ENCODE data around the gene CLDN10. TPM values are rescaled to one million over a fixed set of nuclear protein-coding genes. Genes with fewer than 3 reads are reported as not detected.
"Not testable (repeated sequence)": the region's sequence is repeated elsewhere in the genome, so short reads cannot be mapped to it uniquely, and the experiment has no call there.

CLDN10 gene
- polyA plus RNA-seq, 1 donor from 2014 or later = not detected

DNA sequence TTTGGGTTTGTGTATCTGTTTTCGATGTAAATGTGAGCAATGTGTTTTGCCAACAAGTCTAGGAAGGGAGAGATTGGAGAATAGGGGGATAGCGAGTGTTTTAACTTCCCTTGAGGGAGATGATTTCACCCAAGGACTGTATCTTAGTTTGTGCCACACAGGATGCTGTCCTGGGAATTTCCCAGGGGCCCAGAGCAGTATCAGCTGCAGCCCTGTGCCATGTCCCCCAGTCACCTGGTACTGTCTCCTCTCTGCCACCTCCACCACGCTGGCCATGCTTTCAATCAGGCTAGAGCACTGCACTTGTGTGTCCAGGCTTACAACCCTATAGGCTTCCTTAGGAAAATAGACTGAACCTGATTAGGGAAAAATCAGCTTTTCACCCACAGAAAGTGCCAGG, 40.1 kb upstream of the CLDN10 start:
- H2AFZ ChIP-seq (ENCODE audit: low read depth, low read length) = no peak overlapping the region

DNA sequence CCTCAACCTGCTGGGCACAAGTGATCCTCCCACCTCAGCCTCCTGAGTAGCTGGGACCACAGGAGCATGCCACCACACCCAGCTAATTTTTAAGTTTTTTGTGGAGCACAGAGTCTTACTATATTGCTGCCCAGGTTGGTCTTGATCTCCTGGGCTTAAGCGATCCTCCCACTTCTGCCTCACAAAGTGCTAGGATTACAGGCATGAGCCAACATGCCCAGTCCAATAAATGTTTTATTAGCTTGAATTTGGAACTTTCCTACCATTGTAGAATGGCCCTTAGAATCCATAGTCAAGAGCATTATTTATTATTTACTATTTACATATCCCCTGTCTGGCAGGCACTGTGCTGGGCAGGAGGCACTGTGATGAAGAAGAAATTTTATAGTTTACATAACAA, 39.6 kb upstream of the CLDN10 start:
- Histone ChIP-seq H3K9ac (ENCODE audit: low read length) (no peak overlapping the region), H2AFZ (ENCODE audit: low read depth, low read length) (no peak overlapping the region), H4K20me1 (ENCODE audit: insufficient read depth) (no peaks in the 10 kb centered on the region), H3K79me2 (replicated peaks; ENCODE audit: insufficient read depth, low read length) (no peaks in the 10 kb centered on the region), H3K4me3 (ENCODE audit: low read length) (no peak overlapping the region), H3K36me3 (ENCODE audit: insufficient read depth, low read length) (no peaks in the 10 kb centered on the region), H3F3A (ENCODE audit: insufficient read depth, low read length, poor library complexity, severe bottlenecking) (no peaks in the 10 kb centered on the region), H3K9me3 (ENCODE audit: low read length) (no peaks in the 10 kb centered on the region), H3K4me2 (ENCODE audit: low read length) (no peak overlapping the region), H3K27ac (ENCODE audit: low read length) (no peak overlapping the region), H3K27me3 (ENCODE audit: insufficient read depth, low read depth, low read length) (no peaks in the 10 kb centered on the region), H3K9me2 (ENCODE audit: insufficient read depth, low read length) (no peaks in the 10 kb centered on the region)
- TF ChIP-seq SMC3 (conservative IDR thresholded peaks at IDR 0.05; ENCODE audit: poor library complexity) = no peak
- no peak for TF ChIP-seq RAD21 (conservative IDR thresholded peaks at IDR 0.05)
- no peak for TF ChIP-seq TAF1 (IDR thresholded peaks at IDR 0.05; ENCODE audit: low read depth)
- TF ChIP-seq EZH2 (IDR thresholded peaks at IDR 0.05; ENCODE audit: borderline replicate concordance, insufficient read depth, low read length, poor library complexity, severe bottlenecking) = no peak
- TF ChIP-seq, protein P1, sequence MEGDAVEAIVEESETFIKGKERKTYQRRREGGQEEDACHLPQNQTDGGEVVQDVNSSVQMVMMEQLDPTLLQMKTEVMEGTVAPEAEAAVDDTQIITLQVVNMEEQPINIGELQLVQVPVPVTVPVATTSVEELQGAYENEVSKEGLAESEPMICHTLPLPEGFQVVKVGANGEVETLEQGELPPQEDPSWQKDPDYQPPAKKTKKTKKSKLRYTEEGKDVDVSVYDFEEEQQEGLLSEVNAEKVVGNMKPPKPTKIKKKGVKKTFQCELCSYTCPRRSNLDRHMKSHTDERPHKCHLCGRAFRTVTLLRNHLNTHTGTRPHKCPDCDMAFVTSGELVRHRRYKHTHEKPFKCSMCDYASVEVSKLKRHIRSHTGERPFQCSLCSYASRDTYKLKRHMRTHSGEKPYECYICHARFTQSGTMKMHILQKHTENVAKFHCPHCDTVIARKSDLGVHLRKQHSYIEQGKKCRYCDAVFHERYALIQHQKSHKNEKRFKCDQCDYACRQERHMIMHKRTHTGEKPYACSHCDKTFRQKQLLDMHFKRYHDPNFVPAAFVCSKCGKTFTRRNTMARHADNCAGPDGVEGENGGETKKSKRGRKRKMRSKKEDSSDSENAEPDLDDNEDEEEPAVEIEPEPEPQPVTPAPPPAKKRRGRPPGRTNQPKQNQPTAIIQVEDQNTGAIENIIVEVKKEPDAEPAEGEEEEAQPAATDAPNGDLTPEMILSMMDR (IDR thresholded peaks at IDR 0.05; ENCODE audit: poor library complexity, severe bottlenecking) = no peak
- TF ChIP-seq MXI1 (conservative IDR thresholded peaks at IDR 0.05; ENCODE audit: poor library complexity, severe bottlenecking) = no peak
- TF ChIP-seq POLR2AphosphoS5 (IDR thresholded peaks at IDR 0.05) = no peak
- TF ChIP-seq, protein P2, sequence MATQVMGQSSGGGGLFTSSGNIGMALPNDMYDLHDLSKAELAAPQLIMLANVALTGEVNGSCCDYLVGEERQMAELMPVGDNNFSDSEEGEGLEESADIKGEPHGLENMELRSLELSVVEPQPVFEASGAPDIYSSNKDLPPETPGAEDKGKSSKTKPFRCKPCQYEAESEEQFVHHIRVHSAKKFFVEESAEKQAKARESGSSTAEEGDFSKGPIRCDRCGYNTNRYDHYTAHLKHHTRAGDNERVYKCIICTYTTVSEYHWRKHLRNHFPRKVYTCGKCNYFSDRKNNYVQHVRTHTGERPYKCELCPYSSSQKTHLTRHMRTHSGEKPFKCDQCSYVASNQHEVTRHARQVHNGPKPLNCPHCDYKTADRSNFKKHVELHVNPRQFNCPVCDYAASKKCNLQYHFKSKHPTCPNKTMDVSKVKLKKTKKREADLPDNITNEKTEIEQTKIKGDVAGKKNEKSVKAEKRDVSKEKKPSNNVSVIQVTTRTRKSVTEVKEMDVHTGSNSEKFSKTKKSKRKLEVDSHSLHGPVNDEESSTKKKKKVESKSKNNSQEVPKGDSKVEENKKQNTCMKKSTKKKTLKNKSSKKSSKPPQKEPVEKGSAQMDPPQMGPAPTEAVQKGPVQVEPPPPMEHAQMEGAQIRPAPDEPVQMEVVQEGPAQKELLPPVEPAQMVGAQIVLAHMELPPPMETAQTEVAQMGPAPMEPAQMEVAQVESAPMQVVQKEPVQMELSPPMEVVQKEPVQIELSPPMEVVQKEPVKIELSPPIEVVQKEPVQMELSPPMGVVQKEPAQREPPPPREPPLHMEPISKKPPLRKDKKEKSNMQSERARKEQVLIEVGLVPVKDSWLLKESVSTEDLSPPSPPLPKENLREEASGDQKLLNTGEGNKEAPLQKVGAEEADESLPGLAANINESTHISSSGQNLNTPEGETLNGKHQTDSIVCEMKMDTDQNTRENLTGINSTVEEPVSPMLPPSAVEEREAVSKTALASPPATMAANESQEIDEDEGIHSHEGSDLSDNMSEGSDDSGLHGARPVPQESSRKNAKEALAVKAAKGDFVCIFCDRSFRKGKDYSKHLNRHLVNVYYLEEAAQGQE (IDR thresholded peaks at IDR 0.05; ENCODE audit: borderline replicate concordance) = no peak
- no peak for TF ChIP-seq EP300 (conservative IDR thresholded peaks at IDR 0.05; ENCODE audit: poor library complexity, severe bottlenecking)

More for the DNA sequence above, 40.1 kb upstream of the CLDN10 start:
- H3K9me3 ChIP-seq (ENCODE audit: low read length) = no peaks in the 10 kb centered on the region
- TF ChIP-seq POLR2AphosphoS5 (IDR thresholded peaks at IDR 0.05) (no peak), EZH2 (IDR thresholded peaks at IDR 0.05; ENCODE audit: borderline replicate concordance, insufficient read depth, low read length, poor library complexity, severe bottlenecking) (no peak), EP300 (conservative IDR thresholded peaks at IDR 0.05; ENCODE audit: poor library complexity, severe bottlenecking) (no peak), TAF1 (IDR thresholded peaks at IDR 0.05; ENCODE audit: low read depth) (no peak), SMC3 (conservative IDR thresholded peaks at IDR 0.05; ENCODE audit: poor library complexity) (no peak), RAD21 (conservative IDR thresholded peaks at IDR 0.05) (no peak), MXI1 (conservative IDR thresholded peaks at IDR 0.05; ENCODE audit: poor library complexity, severe bottlenecking) (no peak)
- TF ChIP-seq, protein P2 (IDR thresholded peaks at IDR 0.05; ENCODE audit: borderline replicate concordance) = no peak
- TF ChIP-seq, protein P1 (IDR thresholded peaks at IDR 0.05; ENCODE audit: poor library complexity, severe bottlenecking) = no peak
- no peak overlapping the region for H3K27ac ChIP-seq (ENCODE audit: low read length)
- no peaks in the 10 kb centered on the region for H3K27me3 ChIP-seq (ENCODE audit: insufficient read depth, low read depth, low read length)
- H4K20me1 ChIP-seq (ENCODE audit: insufficient read depth) = no peaks in the 10 kb centered on the region
- no peaks in the 10 kb centered on the region for H3K79me2 ChIP-seq (replicated peaks; ENCODE audit: insufficient read depth, low read length)
- H3K36me3 ChIP-seq (ENCODE audit: insufficient read depth, low read length) = no peaks in the 10 kb centered on the region
- no peaks in the 10 kb centered on the region for H3F3A ChIP-seq (ENCODE audit: insufficient read depth, low read length, poor library complexity, severe bottlenecking)
- no peak overlapping the region for H3K4me3 ChIP-seq (ENCODE audit: low read length)
- no peaks in the 10 kb centered on the region for H3K9me2 ChIP-seq (ENCODE audit: insufficient read depth, low read length)
- H3K9ac ChIP-seq (ENCODE audit: low read length) = no peak overlapping the region
- no peak overlapping the region for H3K4me2 ChIP-seq (ENCODE audit: low read length)

DNA sequence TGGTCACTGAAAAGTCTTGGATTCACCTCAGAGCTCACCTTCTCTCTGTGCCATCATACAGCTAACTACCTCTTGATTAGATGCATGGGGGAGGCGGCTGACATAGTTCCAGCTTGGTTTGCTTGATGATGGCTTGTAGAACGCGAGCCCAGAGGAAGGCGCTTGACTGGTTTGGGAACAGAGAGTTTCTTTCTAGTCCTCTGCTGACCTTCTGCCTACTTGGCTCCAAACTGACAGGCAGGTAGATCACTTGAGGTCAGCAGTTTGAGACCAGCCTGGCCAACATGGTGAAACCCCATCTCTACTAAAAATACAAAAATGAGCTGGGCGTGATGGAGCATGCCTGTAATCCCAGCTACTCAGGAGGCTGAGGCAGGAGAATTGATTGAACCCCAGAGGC, 36.9 kb upstream of the CLDN10 start:
- H3K4me3 ChIP-seq (ENCODE audit: low read length); H3K27me3 ChIP-seq (ENCODE audit: insufficient read depth, low read depth, low read length); H3K4me2 ChIP-seq (ENCODE audit: low read length): not testable (repeated sequence)

More for the DNA sequence above, 36.9 kb upstream of the CLDN10 start:
- H3K9me3 ChIP-seq (ENCODE audit: low read length); H3K27ac ChIP-seq (ENCODE audit: low read length); H3K9ac ChIP-seq (ENCODE audit: low read length); H3K79me2 ChIP-seq (replicated peaks; ENCODE audit: insufficient read depth, low read length); H2AFZ ChIP-seq (ENCODE audit: low read depth, low read length); H3K9me2 ChIP-seq (ENCODE audit: insufficient read depth, low read length); H3K36me3 ChIP-seq (ENCODE audit: insufficient read depth, low read length); H3F3A ChIP-seq (ENCODE audit: insufficient read depth, low read length, poor library complexity, severe bottlenecking); H4K20me1 ChIP-seq (ENCODE audit: insufficient read depth): not testable (repeated sequence)
